Fibroblast of villous mesenchyme (primary cell): ENCODE measurements around the gene PAXIP1. TPM values are rescaled to one million over a fixed set of nuclear protein-coding genes. Genes with fewer than 3 reads are reported as not detected.

Source experiments
- DNase-seq: peaks from one replicate; pipeline ENCODE4 v3.0.0-alpha.2; 2010; ENCODE audit warnings: low read depth
- H3K4me3 ChIP-seq: 2 replicates; pipeline ENCODE4 v1.5.1; 2011; ENCODE audit warnings: low read depth, mild to moderate bottlenecking, low read length
- CTCF ChIP-seq: IDR thresholded peaks from 2 replicates; pipeline ENCODE4 v1.5.1; 2012; ENCODE audit warnings: low read depth, mild to moderate bottlenecking, low read length; ENCODE audit not compliant: insufficient read depth
- total RNA-seq: library from RNA; depleted of rRNA; stranded (reverse); fragments of >200 nt; gene quantifications from 2 replicates; pipeline ENCODE4 v1.2.3, GENCODE V29; 2012

The PAXIP1 gene
- total RNA-seq, 1 donor = 10.4 TPM

DNA sequence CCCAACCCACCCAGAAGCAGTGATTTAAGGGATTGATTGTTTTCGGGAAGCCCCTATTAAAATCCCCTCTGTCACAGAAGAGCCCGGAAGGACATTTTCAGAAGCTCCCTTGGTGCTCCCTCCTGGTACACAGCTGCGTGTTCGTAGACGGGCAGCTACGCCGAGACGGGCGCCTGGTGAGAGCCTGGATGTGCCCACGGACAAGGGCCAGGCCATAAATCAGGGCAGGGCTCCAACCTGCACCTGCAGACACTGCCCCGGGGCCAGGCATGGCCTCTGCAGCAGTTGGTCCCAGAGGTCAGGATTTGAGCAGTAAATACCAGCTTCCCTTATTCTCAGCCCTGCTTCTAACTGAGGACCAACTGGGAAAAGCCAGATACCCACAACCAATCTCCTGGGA is 106.8 kb downstream of the PAXIP1 start:
- no peak overlapping the region for H3K4me3 ChIP-seq
- TF ChIP-seq CTCF = no peak
- no peak for DNase-seq

Other genes starting within 250 kb of the PAXIP1 start
- not detected in 2 replicates for gene HTR5A, start 67.2 kb upstream of the PAXIP1 start, total RNA-seq